ENCODE measurements around the gene CLEC20A.

- peak; percentile 80 for TF ChIP-seq CTCF (conservative IDR thresholded peaks at IDR 0.05; ENCODE audit: low read length)
- TF ChIP-seq EZH2phosphoT487 (IDR thresholded peaks at IDR 0.05; ENCODE audit: borderline replicate concordance) = no peak
Measured at GRCh38 chr1:178501705-178502329, 5.1 kb upstream of the CLEC20A start.
